Ishikawa (cell line): Measurements from ENCODE around the gene CTAGE9.

Source experiments
- CEBPB ChIP-seq: IDR thresholded peaks from 2 replicates; pipeline ENCODE4 v1.6.1; 2012
- EGR1 ChIP-seq: IDR thresholded peaks from 2 replicates; pipeline ENCODE4 v1.6.1; 2012
- EP300 ChIP-seq: IDR thresholded peaks from 2 replicates; pipeline ENCODE4 v1.6.1; 2012; ENCODE audit warnings: borderline replicate concordance
- MAX ChIP-seq: IDR thresholded peaks from 2 replicates; pipeline ENCODE4 v1.6.1; 2012
- NFIC ChIP-seq: IDR thresholded peaks from 2 replicates; pipeline ENCODE4 v1.6.1; 2012
- RAD21 ChIP-seq: IDR thresholded peaks from 2 replicates; pipeline ENCODE4 v1.6.1; 2012; ENCODE audit warnings: low read depth
- REST ChIP-seq: IDR thresholded peaks from 2 replicates; pipeline ENCODE4 v1.6.1; 2012; ENCODE audit warnings: low read depth, mild to moderate bottlenecking
- TCF12 ChIP-seq: IDR thresholded peaks from 2 replicates; pipeline ENCODE4 v1.6.1; 2012; ENCODE audit warnings: low read depth
- USF1 ChIP-seq: IDR thresholded peaks from 2 replicates; pipeline ENCODE4 v1.6.1; 2012
- YY1 ChIP-seq: IDR thresholded peaks from 2 replicates; pipeline ENCODE4 v1.6.1; 2012; ENCODE audit warnings: low read depth

GRCh38 chr6:131717836-131718542, 7.2 kb upstream of the CTAGE9 start:
- TF ChIP-seq EGR1 (no peak), RAD21 (no peak), EP300 (no peak), YY1 (no peak), MAX (no peak), USF1 (no peak), NFIC (no peak), TCF12 (no peak), CEBPB (no peak), REST (no peak)
